22Rv1 (cell line): ENCODE data around the gene MYO19.

Source experiments
- CTCF ChIP-seq: fragments of 450-650 bp; IDR thresholded peaks from 2 replicates; pipeline ENCODE4 v1.5.1; 2017; ENCODE audit warnings: mild to moderate bottlenecking
- ZFX ChIP-seq: fragments of 450-650 bp; IDR thresholded peaks from 2 replicates; pipeline ENCODE4 v1.6.1; 2017; ENCODE audit warnings: antibody characterized with exemption, borderline replicate concordance

GRCh38 chr17:36496018-36496789, 38.5 kb downstream of the MYO19 start:
- TF ChIP-seq CTCF (no peak), ZFX (no peak)
